Panc1 (cell line): ENCODE results near the gene IFIT1. TPM values are rescaled to one million over a fixed set of nuclear protein-coding genes. Genes with fewer than 3 reads are reported as not detected.

ENCODE experiments used
- ATAC-seq: fragments of 200-7000 bp; cut with Tn5 transposase; 2 replicates; pipeline ENCODE4 v1.9.1; 2020; ENCODE audit warnings: mild to moderate bottlenecking, moderate library complexity
- BruUV-seq: library from RNA; stranded (reverse); fragments of 400-500 nt; replicated peaks from 2 replicates; lab custom pipeline; 2021; lab: Mats Ljungman, UMichigan
- CTCF ChIA-PET: fragments of 300-600 bp; sonication (Branson Sonifier 250); formaldehyde crosslinking; loops from one replicate; lab custom pipeline; 2022; ENCODE audit warnings: antibody characterized with exemption; lab: Charles Lee
- POLR2A ChIA-PET: fragments of 300-600 bp; sonication (Branson Sonifier 250); formaldehyde crosslinking; loops from one replicate; lab custom pipeline; 2022; ENCODE audit warnings: antibody characterized with exemption; lab: Charles Lee
- DNase-seq: peaks from one replicate; pipeline ENCODE4 v3.0.0-alpha.2; 2010; ENCODE audit warnings: low read depth, low spot score
- H3K27ac ChIP-seq: 2 replicates; pipeline ENCODE4 v1.5.1; 2011; ENCODE audit warnings: mild to moderate bottlenecking, low read length, inconsistent platforms
- H3K27me3 ChIP-seq: fragments of 200-500 bp; sonication (Bioruptor generic); 2 replicates; pipeline ENCODE4 v1.6.0; 2014; ENCODE audit warnings: low read length, inconsistent platforms; ENCODE audit not compliant: control insufficient read depth, insufficient read depth
- H3K36me3 ChIP-seq: fragments of 200-500 bp; sonication (Bioruptor generic); 2 replicates; pipeline ENCODE4 v1.5.1; 2014; ENCODE audit warnings: inconsistent platforms, mild to moderate bottlenecking, low read length, moderate library complexity; ENCODE audit not compliant: control insufficient read depth, insufficient read depth
- H3K4me1 ChIP-seq: 2 replicates; pipeline ENCODE4 v1.5.1; 2011; ENCODE audit warnings: inconsistent platforms, mild to moderate bottlenecking, low read length, moderate library complexity; ENCODE audit not compliant: control insufficient read depth, insufficient read depth
- H3K4me3 ChIP-seq, 2 experiments: 2 replicates each; pipeline ENCODE4 v1.5.1; 2011 to 2012; ENCODE audit warnings: low read depth in 2 of 2, low read length in 2 of 2, mild to moderate bottlenecking in 2 of 2, inconsistent platforms in 1 of 2, moderate library complexity in 1 of 2
- H3K9me3 ChIP-seq: fragments of 200-500 bp; sonication (Bioruptor generic); 2 replicates; pipeline ENCODE4 v1.5.1; 2014; ENCODE audit warnings: low read depth, mild to moderate bottlenecking, inconsistent platforms, low read length, moderate library complexity; ENCODE audit not compliant: control insufficient read depth, insufficient read depth
- POLR2AphosphoS5 ChIP-seq: IDR thresholded peaks from 2 replicates; pipeline ENCODE4 v1.6.1; 2012; ENCODE audit warnings: mild to moderate bottlenecking, low read depth, low read length, moderate library complexity
- REST ChIP-seq, 2 experiments: IDR thresholded peaks; 2 replicates each; pipeline ENCODE4 v1.6.1; 2011 to 2012; ENCODE audit warnings: low read depth in 2 of 2, control low read depth in 1 of 2, low read length in 1 of 2, mild to moderate bottlenecking in 1 of 2, moderate library complexity in 1 of 2; ENCODE audit not compliant: insufficient read depth in 1 of 2
- SIN3A ChIP-seq: IDR thresholded peaks from 2 replicates; pipeline ENCODE4 v1.6.1; 2012; ENCODE audit warnings: low read depth, mild to moderate bottlenecking, low read length, moderate library complexity, borderline replicate concordance; ENCODE audit not compliant: insufficient read depth
- TCF7L2 ChIP-seq: IDR thresholded peaks from 2 replicates; pipeline ENCODE4 v1.6.1; 2011; ENCODE audit warnings: mild to moderate bottlenecking, low read depth, low read length, inconsistent platforms
- in situ Hi-C: cut with HindIII; loops from 2 replicates; pipeline ENCODE4 v1.10.0; 2016; ENCODE audit warnings: low sequenced_read_pairs, low pct_unique_long_range_greater_than_20kb
- intact Hi-C: fragments of 100-400 bp; cut with micrococcal nuclease; formaldehyde crosslinking; loops from one replicate; pipeline ENCODE4 v1.10.0; 2022; ENCODE audit not compliant: unreplicated experiment
- total RNA-seq: library from RNA; stranded (reverse); gene quantifications from one replicate; pipeline ENCODE4 v1.2.1, GENCODE V29; 2021; ENCODE audit not compliant: unreplicated experiment

The IFIT1 gene
- total RNA-seq, 1 experiment from 2014 or later: 43.8 TPM

GRCh38 chr10:89413398-89413912 is 21.0 kb downstream of the IFIT1 start:
- intact Hi-C loops: no loop called here
- TF ChIP-seq SIN3A: no peak

GRCh38 chr10:89414146-89414878 is 21.9 kb downstream of the IFIT1 start, which contains the start of gene IFIT5:
TSS of gene IFIT5 (plus strand) at chr10:89414568. CDS start at chr10:89414799, 231 bp downstream.
- intact Hi-C loops: no loop called here
- CTCF ChIA-PET: interaction anchor here (0.5 kb wide), 1 partner anchor 142 kb away, joined by 3 read pairs; no protein-coding TSS in a partner anchor
- TSS peak; percentile 86 for BruUV-seq

More at GRCh38 chr10:89413398-89413912, 21.0 kb downstream of the IFIT1 start:
- ChIA-PET CTCF (interaction anchor here (0.6 kb wide), 1 partner anchor 19 kb away, joined by 3 read pairs; no protein-coding TSS in a partner anchor), POLR2A (interaction anchor here (0.6 kb wide), 1 partner anchor 122 kb away, joined by 3 read pairs; no protein-coding TSS in a partner anchor)
- H3K27me3 ChIP-seq: no peaks in the 10 kb centered on the region
- no TSS peak for BruUV-seq
- H3K9me3 ChIP-seq: no peaks in the 10 kb centered on the region
- H3K27ac ChIP-seq: peak overlapping the region; percentile 87
- ATAC-seq (no peak), DNase-seq (no peak)
- peaks cover 11% of the 10 kb centered on the region for H3K4me1 ChIP-seq
- in situ Hi-C loops: no loop called here
- H3K36me3 ChIP-seq: no peaks in the 10 kb centered on the region
- H3K4me3 ChIP-seq: peak overlapping the region in 1 of 2 experiments; percentile 66; a peak in 2 of 4 replicates

More at GRCh38 chr10:89414146-89414878, 21.9 kb downstream of the IFIT1 start, which contains the start of gene IFIT5:
- peak; percentile 66 for DNase-seq
- peak; percentile 94 for ATAC-seq
- Histone ChIP-seq H3K4me3 (peak within 1 kb of the TSS; percentile 66 to 96), H3K27ac (peak within 1 kb of the TSS; percentile 87), H3K36me3 (no peaks in the 10 kb centered on the region), H3K9me3 (no peaks in the 10 kb centered on the region), H3K27me3 (no peaks in the 10 kb centered on the region), H3K4me1 (peaks cover 11% of the 10 kb centered on the region)
- POLR2A ChIA-PET: no interaction called here
- in situ Hi-C loops: no loop called here
- no peak for TF ChIP-seq REST (IDR thresholded peaks at IDR 0.05; ENCODE audit: insufficient read depth in 1 of 2, low read depth in 2 of 2, low read length in 1 of 2)
- TF ChIP-seq POLR2AphosphoS5: peak; percentile 51
- TF ChIP-seq TCF7L2: peak; percentile 52
